ENCODE measurements around the gene RPP25L. TPM values are rescaled to one million over a fixed set of nuclear protein-coding genes. Genes with fewer than 3 reads are reported as not detected.

Gene RPP25L
- total and polyA plus RNA-seq, 2 experiments from 2014 or later = 16.4 to 25.1 TPM

- peak; percentile 18 for ATAC-seq
- Histone ChIP-seq H3K27me3 (ENCODE audit: insufficient read depth) (peaks cover 95% of the 10 kb centered on the region), H3K36me3 (ENCODE audit: insufficient read depth) (no peaks in the 10 kb centered on the region), H3K79me2 (replicated peaks; ENCODE audit: insufficient read depth) (no peaks in the 10 kb centered on the region), H2AFZ (peak overlapping the region; percentile 97), H3K9me2 (ENCODE audit: insufficient read depth) (no peaks in the 10 kb centered on the region), H4K20me1 (replicated peaks; ENCODE audit: insufficient read depth) (peaks cover 6% of the 10 kb centered on the region), H3K4me1 (ENCODE audit: insufficient read depth) (peaks cover 48% of the 10 kb centered on the region), H3K4me2 (peak overlapping the region; percentile 94), H3K27ac (ENCODE audit: low read depth) (no peak overlapping the region), H3K4me3 (peak overlapping the region; percentile 70), H3F3A (replicated peaks; ENCODE audit: low read depth) (no peaks in the 10 kb centered on the region)
- Mint-ChIP-seq H3K36me3 (ENCODE audit: low read depth) (no peaks in the 10 kb centered on the region; the same call in 2 of the 3 replicates), H3K4me3 (peak overlapping the region; percentile 79), H3K4me1 (peaks cover 38% of the 10 kb centered on the region), H3K9me3 (peaks cover 3% of the 10 kb centered on the region; the same call in 1 of the 3 replicates), H3K27ac (no peak overlapping the region), H3K27me3 (ENCODE audit: insufficient read depth, low read depth, poor library complexity) (peaks cover 84% of the 10 kb centered on the region)
- DNase-seq (ENCODE audit: low spot score) = peak; percentile 66
- TF ChIP-seq EZH2 (IDR thresholded peaks at IDR 0.05; ENCODE audit: low read depth, unreplicated experiment) (peak; percentile 50), EZH2phosphoT487 (IDR thresholded peaks at IDR 0.05; ENCODE audit: unreplicated experiment) (no peak)
These were observed 21.3 kb downstream of the RPP25L start for GRCh38 chr9:34590381-34591247.

DNA sequence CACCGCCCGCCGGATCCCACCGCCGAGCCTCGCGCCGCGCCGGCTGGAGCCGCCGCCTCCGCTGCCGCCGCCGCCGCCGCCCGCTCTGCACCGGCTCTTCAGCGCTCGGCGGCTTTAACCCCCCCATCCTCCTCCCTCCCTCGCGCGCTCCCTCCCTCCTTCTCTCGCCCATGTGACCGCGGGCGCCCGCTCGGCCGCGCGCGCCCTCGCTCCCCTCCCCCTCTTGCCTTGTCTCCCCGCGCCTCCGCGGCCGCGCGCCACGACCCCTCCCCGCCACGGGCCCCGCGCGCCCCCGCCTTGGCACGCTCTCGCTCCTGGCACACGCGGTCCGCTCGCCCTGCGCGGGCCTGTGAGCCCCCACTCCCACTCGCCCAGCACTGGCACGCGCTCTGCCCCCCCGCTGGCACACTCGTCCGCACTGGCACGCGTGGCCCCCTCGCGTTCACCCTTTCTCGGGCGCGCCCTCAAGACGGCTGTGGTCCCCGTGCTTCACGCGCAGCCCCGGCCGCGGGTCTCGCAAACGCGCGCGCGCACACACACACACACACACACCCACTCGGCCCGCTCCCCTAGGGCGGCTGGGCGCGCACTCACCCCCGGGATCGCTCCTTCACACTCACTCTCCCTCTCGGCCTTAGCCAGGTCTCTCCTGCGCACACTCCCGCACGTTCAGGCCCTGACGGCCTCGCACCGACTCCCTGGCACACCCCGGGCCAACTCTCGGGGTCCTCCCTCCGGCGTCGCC lies 22.1 kb downstream of the RPP25L start, which contains the start of gene CNTFR:
Gene CNTFR, minus strand, starts transcription at position 89 of the 745 bp plus-strand sequence. CDS start 20,743 bp downstream, outside the sequence.
- H3K4me3 ChIP-seq = peak within 1 kb of the TSS; percentile 70
- DNase-seq (ENCODE audit: low spot score) = peak; percentile 79
- peak within 1 kb of the TSS; percentile 97 for H2AFZ ChIP-seq
- TF ChIP-seq NANOG (IDR thresholded peaks at IDR 0.05; ENCODE audit: borderline replicate concordance) (no peak), EZH2phosphoT487 (IDR thresholded peaks at IDR 0.05; ENCODE audit: unreplicated experiment) (no peak), STAT1 (IDR thresholded peaks at IDR 0.05; ENCODE audit: unreplicated experiment) (no peak), REST (IDR thresholded peaks at IDR 0.05; ENCODE audit: unreplicated experiment) (no peak), CTCF (conservative IDR thresholded peaks at IDR 0.05; ENCODE audit: low read depth in 2 of 2) (no peak), POLR2AphosphoS5 (IDR thresholded peaks at IDR 0.05; ENCODE audit: low read depth) (no peak), CREB1 (CRISPR knock-in tag; IDR thresholded peaks at IDR 0.05; ENCODE audit: low read depth) (no peak), JUNB (IDR thresholded peaks at IDR 0.05; ENCODE audit: unreplicated experiment) (no peak)

More for the DNA sequence above, 22.1 kb downstream of the RPP25L start, which contains the start of gene CNTFR:
- H3K4me1 ChIP-seq (ENCODE audit: insufficient read depth) = peaks cover 52% of the 10 kb centered on the region
- peaks cover 3% of the 10 kb centered on the region; the same call in 1 of the 3 replicates for H3K9me3 Mint-ChIP-seq
- peaks cover 6% of the 10 kb centered on the region for H4K20me1 ChIP-seq (replicated peaks; ENCODE audit: insufficient read depth)
- H3K4me2 ChIP-seq = peak within 1 kb of the TSS; percentile 94
- no peaks in the 10 kb centered on the region; the same call in 2 of the 3 replicates for H3K36me3 Mint-ChIP-seq (ENCODE audit: low read depth)
- no peak within 1 kb of the TSS for H3K27ac Mint-ChIP-seq
- peaks cover 91% of the 10 kb centered on the region for H3K27me3 Mint-ChIP-seq (ENCODE audit: insufficient read depth, low read depth, poor library complexity)
- peak within 1 kb of the TSS; percentile 81 for H3K4me3 Mint-ChIP-seq
- H3F3A ChIP-seq (replicated peaks; ENCODE audit: low read depth) = no peaks in the 10 kb centered on the region
- peak; percentile 27 for ATAC-seq
- H3K79me2 ChIP-seq (replicated peaks; ENCODE audit: insufficient read depth) = no peaks in the 10 kb centered on the region
- H3K27ac ChIP-seq (ENCODE audit: low read depth) = no peak within 1 kb of the TSS
- H3K4me1 Mint-ChIP-seq = peaks cover 45% of the 10 kb centered on the region
- no peaks in the 10 kb centered on the region for H3K36me3 ChIP-seq (ENCODE audit: insufficient read depth)
- peaks cover 100% of the 10 kb centered on the region for H3K27me3 ChIP-seq (ENCODE audit: insufficient read depth)
- no peaks in the 10 kb centered on the region for H3K9me2 ChIP-seq (ENCODE audit: insufficient read depth)
